Fibroblast of lung (primary cell): ENCODE results near the gene TAB2.

Experiments used
- EZH2 ChIP-seq: IDR thresholded peaks from 2 replicates; pipeline ENCODE4 v1.5.1; 2012; ENCODE audit warnings: low read length, control low read depth, mild to moderate bottlenecking; ENCODE audit errors: missing control alignments
- TF ChIP-seq, protein P1 (sequence below), 2 donors: IDR thresholded peaks in 1 of 2; conservative IDR thresholded peaks in 1 of 2; 1 replicate in 1 of 2; 2 replicates in 1 of 2; pipeline ENCODE4 v1.5.1; 2011 to 2012; ENCODE audit warnings: low read length in 2 of 2, control low read depth in 1 of 2, inconsistent platforms in 1 of 2, low read depth in 1 of 2, mild to moderate bottlenecking in 1 of 2

DNA sequence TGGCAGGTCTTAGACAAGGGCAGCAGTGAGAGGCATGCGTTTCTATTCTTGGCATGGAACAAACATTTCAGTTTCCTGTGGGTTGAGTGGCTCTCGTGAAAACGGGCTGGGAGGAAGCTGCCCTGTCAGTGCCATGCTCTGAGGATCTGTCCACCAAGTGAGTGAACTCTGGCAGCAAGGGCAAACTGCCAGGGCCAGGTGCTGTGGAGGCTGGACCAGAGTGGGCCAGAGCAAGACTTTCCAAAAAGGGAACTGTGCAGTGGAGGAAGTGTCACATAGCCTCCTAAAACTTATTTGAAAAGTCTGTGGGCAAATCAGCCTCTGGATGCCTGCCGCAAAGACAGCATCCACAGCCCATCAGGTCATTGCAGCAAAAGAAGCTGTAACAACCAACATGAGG lies 44.2 kb upstream of the TAB2 start:
- TF ChIP-seq, protein P1, sequence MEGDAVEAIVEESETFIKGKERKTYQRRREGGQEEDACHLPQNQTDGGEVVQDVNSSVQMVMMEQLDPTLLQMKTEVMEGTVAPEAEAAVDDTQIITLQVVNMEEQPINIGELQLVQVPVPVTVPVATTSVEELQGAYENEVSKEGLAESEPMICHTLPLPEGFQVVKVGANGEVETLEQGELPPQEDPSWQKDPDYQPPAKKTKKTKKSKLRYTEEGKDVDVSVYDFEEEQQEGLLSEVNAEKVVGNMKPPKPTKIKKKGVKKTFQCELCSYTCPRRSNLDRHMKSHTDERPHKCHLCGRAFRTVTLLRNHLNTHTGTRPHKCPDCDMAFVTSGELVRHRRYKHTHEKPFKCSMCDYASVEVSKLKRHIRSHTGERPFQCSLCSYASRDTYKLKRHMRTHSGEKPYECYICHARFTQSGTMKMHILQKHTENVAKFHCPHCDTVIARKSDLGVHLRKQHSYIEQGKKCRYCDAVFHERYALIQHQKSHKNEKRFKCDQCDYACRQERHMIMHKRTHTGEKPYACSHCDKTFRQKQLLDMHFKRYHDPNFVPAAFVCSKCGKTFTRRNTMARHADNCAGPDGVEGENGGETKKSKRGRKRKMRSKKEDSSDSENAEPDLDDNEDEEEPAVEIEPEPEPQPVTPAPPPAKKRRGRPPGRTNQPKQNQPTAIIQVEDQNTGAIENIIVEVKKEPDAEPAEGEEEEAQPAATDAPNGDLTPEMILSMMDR (conservative IDR thresholded peaks at IDR 0.05 in 1 of 2, IDR thresholded peaks at IDR 0.05 in 1 of 2; ENCODE audit: low read depth in 1 of 2, low read length in 2 of 2) = no peak
- no peak for TF ChIP-seq EZH2
